Hepatocyte (in vitro differentiated cells): ENCODE data around the gene RPUSD3. TPM values are rescaled to one million over a fixed set of nuclear protein-coding genes. Genes with fewer than 3 reads are reported as not detected.

Source experiments
- DNase-seq: peaks from one replicate; pipeline ENCODE4 v3.0.0-alpha.2; 2016; ENCODE audit warnings: low spot score
- H2AFZ ChIP-seq: fragments of 200-600 bp; sonication (generic); 2 replicates; pipeline ENCODE4 v1.6.0; 2016; ENCODE audit warnings: antibody characterized with exemption, mild to moderate bottlenecking
- H3K27ac ChIP-seq: fragments of 200-600 bp; sonication (generic); 2 replicates; pipeline ENCODE4 v1.5.1; 2016; ENCODE audit warnings: mild to moderate bottlenecking
- H3K27me3 ChIP-seq: fragments of 200-600 bp; sonication (generic); 2 replicates; pipeline ENCODE4 v1.6.1; 2016
- H3K36me3 ChIP-seq: fragments of 200-600 bp; sonication (generic); replicated peaks from 2 replicates; pipeline ENCODE4 v1.5.1; 2016; ENCODE audit warnings: low read depth; ENCODE audit not compliant: insufficient read depth
- H3K4me1 ChIP-seq: fragments of 200-600 bp; sonication (generic); 2 replicates; pipeline ENCODE4 v1.5.1; 2016; ENCODE audit warnings: mild to moderate bottlenecking, moderate library complexity; ENCODE audit not compliant: insufficient read depth
- H3K4me2 ChIP-seq: fragments of 200-600 bp; sonication (generic); 2 replicates; pipeline ENCODE4 v1.6.0; 2016
- H3K4me3 ChIP-seq: fragments of 200-600 bp; sonication (generic); 2 replicates; pipeline ENCODE4 v1.5.1; 2016; ENCODE audit warnings: mild to moderate bottlenecking
- H3K79me2 ChIP-seq: fragments of 200-600 bp; sonication (generic); 2 replicates; pipeline ENCODE4 v1.6.0; 2017; ENCODE audit warnings: mild to moderate bottlenecking
- H3K9me2 ChIP-seq: fragments of 200-600 bp; sonication (generic); replicated peaks from 2 replicates; pipeline ENCODE4 v1.6.0; 2017; ENCODE audit warnings: mild to moderate bottlenecking; ENCODE audit not compliant: insufficient read depth
- H3K9me3 ChIP-seq: fragments of 200-600 bp; sonication (generic); 2 replicates; pipeline ENCODE4 v1.5.1; 2016; ENCODE audit warnings: low read depth, mild to moderate bottlenecking
- H4K20me1 ChIP-seq: fragments of 200-600 bp; sonication (generic); 2 replicates; pipeline ENCODE4 v1.6.0; 2016; ENCODE audit warnings: mild to moderate bottlenecking; ENCODE audit not compliant: insufficient read depth, poor library complexity, severe bottlenecking
- EZH2 ChIP-seq: fragments of 200-600 bp; sonication (generic); IDR thresholded peaks from 2 replicates; pipeline ENCODE4 v1.6.1; 2016; ENCODE audit warnings: antibody characterized with exemption, mild to moderate bottlenecking, borderline replicate concordance
- EZH2phosphoT487 ChIP-seq: fragments of 200-600 bp; sonication (generic); IDR thresholded peaks from one replicate; pipeline ENCODE4 v1.6.1; 2018; ENCODE audit warnings: antibody characterized with exemption, mild to moderate bottlenecking, low read depth, moderate library complexity; ENCODE audit not compliant: unreplicated experiment, severe bottlenecking
- WGBS: methylation state at CpG from one replicate; pipeline ENCODE4 v1.1.6; 2016; ENCODE audit warnings: low lambda C conversion rate; ENCODE audit errors: missing lambda C conversion rate; 5-methylcytosine and 5-hydroxymethylcytosine counted together
- polyA plus RNA-seq: library from polyadenylated mRNA; unstranded; fragments of >200 nt; fragmentation: Nextera tagmentation; extraction: Ambion mirVana; gene quantifications from 2 replicates; pipeline ENCODE4 v1.2.1, GENCODE V29; 2016
- total RNA-seq: library from RNA; depleted of rRNA; stranded (reverse); fragments of >200 nt; gene quantifications from 2 replicates; pipeline ENCODE4 v1.2.3, GENCODE V29; 2014
- TF ChIP-seq, protein P1 (sequence below): fragments of 200-600 bp; sonication (generic); IDR thresholded peaks from 2 replicates; pipeline ENCODE4 v1.5.1; 2016; ENCODE audit warnings: antibody characterized with exemption, mild to moderate bottlenecking; ENCODE audit not compliant: poor library complexity

Gene RPUSD3
- total and polyA plus RNA-seq, 2 experiments from 2014 or later = 37.4 to 74.7 TPM

GRCh38 chr3:9884555-9885165, 40.9 kb upstream of the RPUSD3 start:
- no peaks in the 10 kb centered on the region for H3K27me3 ChIP-seq
- H3K4me2 ChIP-seq = peak overlapping the region; percentile 57
- H3K9me3 ChIP-seq = no peaks in the 10 kb centered on the region
- H3K4me3 ChIP-seq = no peak overlapping the region
- TF ChIP-seq, protein P1, sequence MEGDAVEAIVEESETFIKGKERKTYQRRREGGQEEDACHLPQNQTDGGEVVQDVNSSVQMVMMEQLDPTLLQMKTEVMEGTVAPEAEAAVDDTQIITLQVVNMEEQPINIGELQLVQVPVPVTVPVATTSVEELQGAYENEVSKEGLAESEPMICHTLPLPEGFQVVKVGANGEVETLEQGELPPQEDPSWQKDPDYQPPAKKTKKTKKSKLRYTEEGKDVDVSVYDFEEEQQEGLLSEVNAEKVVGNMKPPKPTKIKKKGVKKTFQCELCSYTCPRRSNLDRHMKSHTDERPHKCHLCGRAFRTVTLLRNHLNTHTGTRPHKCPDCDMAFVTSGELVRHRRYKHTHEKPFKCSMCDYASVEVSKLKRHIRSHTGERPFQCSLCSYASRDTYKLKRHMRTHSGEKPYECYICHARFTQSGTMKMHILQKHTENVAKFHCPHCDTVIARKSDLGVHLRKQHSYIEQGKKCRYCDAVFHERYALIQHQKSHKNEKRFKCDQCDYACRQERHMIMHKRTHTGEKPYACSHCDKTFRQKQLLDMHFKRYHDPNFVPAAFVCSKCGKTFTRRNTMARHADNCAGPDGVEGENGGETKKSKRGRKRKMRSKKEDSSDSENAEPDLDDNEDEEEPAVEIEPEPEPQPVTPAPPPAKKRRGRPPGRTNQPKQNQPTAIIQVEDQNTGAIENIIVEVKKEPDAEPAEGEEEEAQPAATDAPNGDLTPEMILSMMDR = no peak
- TF ChIP-seq EZH2phosphoT487 = no peak
- TF ChIP-seq EZH2 = no peak
- H3K27ac ChIP-seq = peak overlapping the region; percentile 95
- peaks cover 18% of the 10 kb centered on the region for H3K4me1 ChIP-seq
- H3K79me2 ChIP-seq = no peaks in the 10 kb centered on the region
- no peaks in the 10 kb centered on the region for H3K36me3 ChIP-seq
- peak; percentile 84 for DNase-seq
- no peaks in the 10 kb centered on the region for H3K9me2 ChIP-seq
- H2AFZ ChIP-seq = no peak overlapping the region
- no peaks in the 10 kb centered on the region for H4K20me1 ChIP-seq
- WGBS = 48% methylated on average over 11 of the region's 11 CpGs

- Histone ChIP-seq H3K4me1 (peaks cover 25% of the 10 kb centered on the region), H4K20me1 (no peaks in the 10 kb centered on the region), H3K36me3 (no peaks in the 10 kb centered on the region), H3K4me2 (peak overlapping the region; percentile 57), H3K9me3 (no peaks in the 10 kb centered on the region), H3K27ac (peak overlapping the region; percentile 95), H3K9me2 (no peaks in the 10 kb centered on the region), H2AFZ (no peak overlapping the region), H3K27me3 (no peaks in the 10 kb centered on the region), H3K4me3 (no peak overlapping the region), H3K79me2 (no peaks in the 10 kb centered on the region)
- DNase-seq = peak; percentile 48
- 63% methylated on average over 7 of the region's 7 CpGs for WGBS
- TF ChIP-seq EZH2 = no peak
- no peak for TF ChIP-seq EZH2phosphoT487
- TF ChIP-seq, protein P1 = no peak
Measured at GRCh38 chr3:9883706-9884554, 40.1 kb upstream of the RPUSD3 start.

- Histone ChIP-seq H3K36me3 (no peaks in the 10 kb centered on the region), H3K4me1 (peaks cover 35% of the 10 kb centered on the region), H2AFZ (no peak overlapping the region), H4K20me1 (no peaks in the 10 kb centered on the region), H3K27ac (no peak overlapping the region), H3K9me2 (no peaks in the 10 kb centered on the region), H3K27me3 (no peaks in the 10 kb centered on the region), H3K79me2 (no peaks in the 10 kb centered on the region), H3K4me2 (no peak overlapping the region), H3K9me3 (no peaks in the 10 kb centered on the region), H3K4me3 (no peak overlapping the region)
- 96% methylated on average over 1 of the region's 1 CpG for WGBS
- TF ChIP-seq EZH2 (no peak), EZH2phosphoT487 (no peak)
- TF ChIP-seq, protein P1 = no peak
- no peak for DNase-seq
Measured at GRCh38 chr3:9881441-9881840, 37.6 kb upstream of the RPUSD3 start.
